H1 (cell line): ENCODE measurements around the gene MARCHF3. TPM values are rescaled to one million over a fixed set of nuclear protein-coding genes. Genes with fewer than 3 reads are reported as not detected.

Experiments used
- CTCF ChIA-PET: fragments of 300-600 bp; sonication (Branson Sonifier 250); formaldehyde crosslinking; loops from one replicate; lab custom pipeline; 2021; ENCODE audit not compliant: partially characterized antibody; lab: Charles Lee
- POLR2A ChIA-PET: fragments of 300-600 bp; sonication (Branson Sonifier 250); formaldehyde crosslinking; loops from one replicate; lab custom pipeline; 2021; ENCODE audit warnings: inconsistent platforms; ENCODE audit not compliant: partially characterized antibody; lab: Charles Lee
- DNase-seq, 2 experiments: peaks; one replicate each; pipeline versions ENCODE4 v3.0.0 to v3.0.0-alpha.2; 2010 to 2022; ENCODE audit warnings: low spot score in 2 of 2, low read depth in 1 of 2, mixed read lengths in 1 of 2
- FAIRE-seq: peaks from 2 replicates; lab custom pipeline; 2011; peaks lifted over from hg19 to GRCh38; lab: Jason Lieb, UNC
- H2AFZ ChIP-seq: 2 replicates; pipeline ENCODE4 v1.8.1; 2012; ENCODE audit warnings: low read length, inconsistent platforms
- H2AK5ac ChIP-seq: 2 replicates; pipeline ENCODE4 v1.6.1; 2013; ENCODE audit warnings: low read depth, low read length
- H2BK120ac ChIP-seq: replicated peaks from 2 replicates; pipeline ENCODE3; 2013; ENCODE audit warnings: low read depth, low read length, inconsistent platforms
- H2BK12ac ChIP-seq: 2 replicates; pipeline ENCODE4 v1.6.1; 2013; ENCODE audit warnings: low read depth, low read length
- H2BK15ac ChIP-seq: 2 replicates; pipeline ENCODE4 v1.6.1; 2013; ENCODE audit warnings: low read length
- H2BK20ac ChIP-seq: 2 replicates; pipeline ENCODE4 v1.6.1; 2013; ENCODE audit warnings: low read length
- H2BK5ac ChIP-seq: 2 replicates; pipeline ENCODE4 v1.6.1; 2013; ENCODE audit warnings: low read depth, low read length
- H3K14ac ChIP-seq: 2 replicates; pipeline ENCODE4 v1.6.1; 2013; ENCODE audit warnings: inconsistent platforms; ENCODE audit not compliant: insufficient read length
- H3K18ac ChIP-seq: 2 replicates; pipeline ENCODE4 v1.6.1; 2013; ENCODE audit warnings: low read length; ENCODE audit errors: extremely low read depth
- H3K23ac ChIP-seq: 2 replicates; pipeline ENCODE4 v1.6.1; 2013; ENCODE audit warnings: inconsistent platforms; ENCODE audit not compliant: insufficient read length
- H3K23me2 ChIP-seq: 2 replicates; pipeline ENCODE4 v1.6.1; 2013; ENCODE audit warnings: low read depth, low read length
- H3K27ac ChIP-seq: 2 replicates; pipeline ENCODE4 v1.6.1; 2011; ENCODE audit warnings: low read depth, low read length, inconsistent platforms
- H3K27me3 ChIP-seq, 4 experiments: replicated peaks in 1 of 4; 1 replicate in 1 of 4; 2 replicates in 3 of 4; pipeline versions ENCODE4 v1.6.1 to v1.8.1; 2011 to 2013; ENCODE audit warnings: low read length in 3 of 4, mild to moderate bottlenecking in 3 of 4, inconsistent platforms in 2 of 4, mixed read lengths in 2 of 4, moderate library complexity in 1 of 4; ENCODE audit not compliant: control insufficient read depth in 3 of 4, insufficient read depth in 3 of 4; ENCODE audit errors: extremely low read depth in 1 of 4
- H3K36me3 ChIP-seq, 4 experiments: 2 replicates each; pipeline versions ENCODE4 v1.6.1 to v1.8.1; 2011 to 2013; ENCODE audit warnings: mild to moderate bottlenecking in 4 of 4, low read length in 3 of 4, moderate library complexity in 2 of 4, control low read depth in 1 of 4, inconsistent platforms in 1 of 4; ENCODE audit not compliant: insufficient read depth in 4 of 4, control insufficient read depth in 2 of 4
- H3K4ac ChIP-seq: replicated peaks from 2 replicates; pipeline ENCODE3; 2013; ENCODE audit warnings: low read length, low read depth, mixed read lengths, inconsistent platforms; ENCODE audit not compliant: insufficient read length
- H3K4me1 ChIP-seq, 4 experiments: replicated peaks in 1 of 4; 1 replicate in 1 of 4; 2 replicates in 3 of 4; pipeline versions ENCODE4 v1.6.1 to v1.8.1; 2011 to 2013; ENCODE audit warnings: low read length in 3 of 4, inconsistent platforms in 2 of 4, mixed read lengths in 1 of 4; ENCODE audit not compliant: insufficient read depth in 4 of 4, control insufficient read depth in 3 of 4
- H3K4me2 ChIP-seq, 2 experiments: 2 replicates each; pipeline versions ENCODE4 v1.6.1 to v1.8.1; 2011 to 2013; ENCODE audit warnings: low read depth in 2 of 2, low read length in 2 of 2, control low read depth in 1 of 2, inconsistent platforms in 1 of 2, mild to moderate bottlenecking in 1 of 2; ENCODE audit not compliant: insufficient read depth in 1 of 2
- H3K4me3 ChIP-seq, 4 experiments: fragments of 200-600, 300-600 bp in 1 of 4; sonication (generic), shearing (Covaris generic), sonication (Bioruptor Twin) in 1 of 4; 2 replicates each; pipeline versions ENCODE4 v1.5.1 to v1.8.1; 2011 to 2016; ENCODE audit warnings: low read length in 4 of 4, low read depth in 3 of 4, control low read depth in 2 of 4, inconsistent platforms in 2 of 4, mild to moderate bottlenecking in 2 of 4, mixed read lengths in 1 of 4, moderate library complexity in 1 of 4; ENCODE audit not compliant: insufficient read depth in 2 of 4; ENCODE audit errors: extremely low read depth in 1 of 4
- H3K56ac ChIP-seq: replicated peaks from 2 replicates; pipeline ENCODE3; 2013; ENCODE audit warnings: low read depth, mild to moderate bottlenecking, mixed read lengths, low read length, inconsistent platforms; ENCODE audit not compliant: insufficient read length
- H3K79me1 ChIP-seq: 2 replicates; pipeline ENCODE4 v1.6.1; 2013; ENCODE audit warnings: low read depth, low read length, control low read depth
- H3K79me2 ChIP-seq, 2 experiments: 2 replicates each; pipeline versions ENCODE4 v1.6.1 to v1.8.1; 2012 to 2013; ENCODE audit warnings: low read length in 2 of 2, mild to moderate bottlenecking in 2 of 2, inconsistent platforms in 1 of 2; ENCODE audit not compliant: insufficient read depth in 2 of 2, control insufficient read depth in 1 of 2
- H3K9ac ChIP-seq, 4 experiments: replicated peaks in 1 of 4; 1 replicate in 1 of 4; 2 replicates in 3 of 4; pipeline versions ENCODE4 v1.6.1 to v1.8.1; 2011 to 2013; ENCODE audit warnings: low read depth in 3 of 4, low read length in 3 of 4, control low read depth in 2 of 4, mild to moderate bottlenecking in 2 of 4, moderate library complexity in 2 of 4, inconsistent platforms in 1 of 4; ENCODE audit errors: extremely low read depth in 1 of 4
- H3K9me3 ChIP-seq, 2 experiments: 2 replicates each; pipeline versions ENCODE4 v1.6.1 to v1.8.1; 2012 to 2013; ENCODE audit warnings: mild to moderate bottlenecking in 2 of 2, moderate library complexity in 2 of 2, control low read depth in 1 of 2, inconsistent platforms in 1 of 2, low read depth in 1 of 2, low read length in 1 of 2, mixed read lengths in 1 of 2; ENCODE audit not compliant: insufficient read depth in 2 of 2
- H4K20me1 ChIP-seq, 2 experiments: replicated peaks in 1 of 2; 2 replicates each; pipeline versions ENCODE3 to v1.8.1; 2011 to 2013; ENCODE audit warnings: inconsistent platforms in 2 of 2, low read length in 2 of 2, mild to moderate bottlenecking in 1 of 2; ENCODE audit not compliant: insufficient read depth in 2 of 2, control insufficient read depth in 1 of 2
- H4K5ac ChIP-seq: 2 replicates; pipeline ENCODE4 v1.6.1; 2013; ENCODE audit warnings: low read length, low read depth, mixed read lengths, inconsistent platforms; ENCODE audit not compliant: insufficient read length
- H4K8ac ChIP-seq: 2 replicates; pipeline ENCODE4 v1.8.0; 2013; ENCODE audit warnings: mild to moderate bottlenecking, moderate library complexity, low read length, inconsistent platforms; ENCODE audit not compliant: insufficient read depth; ENCODE audit errors: extremely low read depth
- H4K91ac ChIP-seq: replicated peaks from 2 replicates; pipeline ENCODE3; 2013; ENCODE audit warnings: low read length, mixed read lengths, inconsistent platforms; ENCODE audit not compliant: insufficient read length
- ASH2L ChIP-seq: fragments of 200-600, 300-600 bp; sonication (generic); IDR thresholded peaks from one replicate; pipeline ENCODE4 v1.7.1; 2017; ENCODE audit warnings: low read length
- BCL11A ChIP-seq, 2 experiments: IDR thresholded peaks; one replicate each; pipeline ENCODE4 v1.6.1; 2011; ENCODE audit warnings: low read depth in 2 of 2, low read length in 2 of 2, mild to moderate bottlenecking in 2 of 2
- BRCA1 ChIP-seq: IDR thresholded peaks from 2 replicates; pipeline ENCODE4 v1.6.1; 2012; ENCODE audit warnings: low read depth, low read length, improper control_type of control experiment
- CHD1 ChIP-seq: IDR thresholded peaks from 2 replicates; pipeline ENCODE4 v1.6.1; 2012; ENCODE audit warnings: low read depth, low read length, improper control_type of control experiment
- EGR1 ChIP-seq: IDR thresholded peaks from 2 replicates; pipeline ENCODE4 v1.6.1; 2011; ENCODE audit warnings: low read depth, low read length, borderline replicate concordance
- JUN ChIP-seq: IDR thresholded peaks from 2 replicates; pipeline ENCODE4 v1.6.1; 2011; ENCODE audit warnings: low read depth, mild to moderate bottlenecking, improper control_type of control experiment, low read length
- KDM1A ChIP-seq: fragments of 200-600, 300-600 bp; sonication (generic); IDR thresholded peaks from 2 replicates; pipeline ENCODE4 v1.7.1; 2016; ENCODE audit warnings: mild to moderate bottlenecking, low read length, borderline replicate concordance
- PHF8 ChIP-seq: fragments of 200-600 bp; sonication (generic); conservative IDR thresholded peaks from 2 replicates; pipeline ENCODE4 v1.7.1; 2012; ENCODE audit warnings: low read depth, mild to moderate bottlenecking, inconsistent platforms, low read length, moderate library complexity
- POLR2AphosphoS5 ChIP-seq: IDR thresholded peaks from 2 replicates; pipeline ENCODE4 v1.6.1; 2011; ENCODE audit warnings: low read depth, low read length
- RAD21 ChIP-seq, 2 experiments: IDR thresholded peaks in 1 of 2; conservative IDR thresholded peaks in 1 of 2; 2 replicates each; pipeline ENCODE4 v1.6.1; 2011; ENCODE audit warnings: low read depth in 2 of 2, low read length in 2 of 2, improper control_type of control experiment in 1 of 2, inconsistent platforms in 1 of 2, mild to moderate bottlenecking in 1 of 2, moderate library complexity in 1 of 2
- RBBP5 ChIP-seq: IDR thresholded peaks from 2 replicates; pipeline ENCODE4 v1.7.1; 2012; ENCODE audit warnings: low read depth, mild to moderate bottlenecking, inconsistent platforms, low read length, moderate library complexity, borderline replicate concordance
- SP1 ChIP-seq: IDR thresholded peaks from 2 replicates; pipeline ENCODE4 v1.6.1; 2011; ENCODE audit warnings: low read depth, low read length
- ZNF274 ChIP-seq: IDR thresholded peaks from 2 replicates; pipeline ENCODE4 v1.7.0; 2012; ENCODE audit warnings: low read length, borderline replicate concordance; ENCODE audit errors: extremely low read depth
- WGBS, 2 experiments: shearing (Covaris generic) in 1 of 2; methylation state at CpG; one replicate each; pipeline versions ENCODE4 v1.1.6 to v1.1.7; 2013 to 2015; ENCODE audit warnings: low lambda C conversion rate in 2 of 2, mixed read lengths in 2 of 2, inconsistent platforms in 1 of 2, low coverage in 1 of 2, missing lambda C conversion rate in 1 of 2; ENCODE audit not compliant: insufficient replicate concordance in 2 of 2, insufficient coverage in 1 of 2, insufficient read length in 1 of 2; ENCODE audit errors: extremely low coverage in 1 of 2, missing lambda C conversion rate in 1 of 2; 5-methylcytosine and 5-hydroxymethylcytosine counted together
- polyA plus RNA-seq, 7 experiments: library from polyadenylated mRNA; depleted of rRNA in 3 of 7; stranded (reverse) in 5 of 7; unstranded in 2 of 7; fragments of >200 nt in 5 of 7; fragments of 200-250 nt in 2 of 7; gene quantifications; 1 replicate in 5 of 7; 2 replicates in 1 of 7; 4 replicates in 1 of 7; pipeline versions ENCODE4 v1.2.1 to v1.2.3, GENCODE V29; 2011 to 2013; ENCODE audit warnings: missing spikeins in 2 of 7, mixed read lengths in 2 of 7
- total RNA-seq: library from RNA; stranded (reverse); fragmentation: NEBNext Ultra II Directional; extraction: Animal tissue kit (Norgen Biotek cat#: 25700); gene quantifications from 2 replicates; pipeline ENCODE4 v1.2.1, GENCODE V29; 2021

MARCHF3 gene
- total and polyA plus RNA-seq, 2 of the 8 experiments (the other 6 are each of a cell fraction or from before 2014, with no cell fraction given) = 12.0 to 16.9 TPM

GRCh38 chr5:126948011-126948355, 82.4 kb downstream of the MARCHF3 start:
- no peak overlapping the region for H2BK12ac ChIP-seq
- H2BK15ac ChIP-seq = no peak overlapping the region
- ChIA-PET POLR2A (no interaction called here), CTCF (no interaction called here)
- no peaks in the 10 kb centered on the region for H3K36me3 ChIP-seq
- no peak overlapping the region for H3K14ac ChIP-seq
- H2AK5ac ChIP-seq = no peak overlapping the region
- no peak overlapping the region for H2BK5ac ChIP-seq
- H3K18ac ChIP-seq = no peak overlapping the region
- H3K27ac ChIP-seq = no peak overlapping the region
- H3K4me2 ChIP-seq = no peak overlapping the region
- no peak overlapping the region for H3K4ac ChIP-seq
- H2BK20ac ChIP-seq = no peak overlapping the region
- no peaks in the 10 kb centered on the region; the same call in 1 of the 2 replicates for H3K23me2 ChIP-seq
- H3K4me1 ChIP-seq = peaks cover 0 to 11% (median 4%) of the 10 kb centered on the region in 4 experiments; a peak in 3 of 7 replicates
- no peak overlapping the region for H3K9ac ChIP-seq
- no peaks in the 10 kb centered on the region; the same call in 1 of the 2 replicates for H3K79me1 ChIP-seq
- H3K27me3 ChIP-seq = no peaks in the 10 kb centered on the region
- H3K9me3 ChIP-seq = no peaks in the 10 kb centered on the region
- H3K23ac ChIP-seq = no peak overlapping the region
- H4K20me1 ChIP-seq = no peaks in the 10 kb centered on the region
- H4K8ac ChIP-seq = no peak overlapping the region
- no peak overlapping the region for H3K4me3 ChIP-seq
- H2BK120ac ChIP-seq = no peak overlapping the region
- 86% methylated on average over 3 of the region's 3 CpGs; no CpG with 5 or more reads in 1 of the 2 experiments for WGBS, 2 experiments
- H3K56ac ChIP-seq = no peak overlapping the region
- no peak for DNase-seq
- H4K91ac ChIP-seq = no peak overlapping the region
- FAIRE-seq = no peak
- H4K5ac ChIP-seq = no peak overlapping the region
- H2AFZ ChIP-seq = no peak overlapping the region
- no peaks in the 10 kb centered on the region; a peak in 1 of 4 replicates for H3K79me2 ChIP-seq
- no peak for TF ChIP-seq ASH2L
- no peak for TF ChIP-seq JUN
- TF ChIP-seq PHF8 = no peak
- no peak for TF ChIP-seq POLR2AphosphoS5
- no peak for TF ChIP-seq EGR1
- no peak for TF ChIP-seq BCL11A (IDR thresholded peaks at IDR 0.05; ENCODE audit: low read depth in 2 of 2, low read length in 2 of 2)
- TF ChIP-seq ZNF274 = no peak
- no peak for TF ChIP-seq SP1
- no peak for TF ChIP-seq RBBP5
- no peak for TF ChIP-seq CHD1
- no peak for TF ChIP-seq RAD21 (IDR thresholded peaks at IDR 0.05 in 1 of 2, conservative IDR thresholded peaks at IDR 0.05 in 1 of 2; ENCODE audit: low read depth in 2 of 2, low read length in 2 of 2)
- TF ChIP-seq KDM1A = no peak
- no peak for TF ChIP-seq BRCA1
